Bronchial epithelial cell (primary cell): ENCODE measurements around the gene TMEM252. TPM values are rescaled to one million over a fixed set of nuclear protein-coding genes. Genes with fewer than 3 reads are reported as not detected.

Source experiments
- DNase-seq: peaks from one replicate; pipeline ENCODE4 v3.0.0-alpha.2; 2010; ENCODE audit warnings: low read depth
- FAIRE-seq: peaks from 2 replicates; lab custom pipeline; 2011; peaks lifted over from hg19 to GRCh38; lab: Jason Lieb, UNC
- H3K27me3 ChIP-seq: 2 replicates; pipeline ENCODE4 v1.5.1; 2011; ENCODE audit warnings: low read length; ENCODE audit not compliant: control insufficient read depth, insufficient read depth
- H3K36me3 ChIP-seq: 2 replicates; pipeline ENCODE4 v1.5.1; 2011; ENCODE audit warnings: low read length; ENCODE audit not compliant: control insufficient read depth, insufficient read depth
- H3K4me3 ChIP-seq: 2 replicates; pipeline ENCODE4 v1.5.1; 2011; ENCODE audit warnings: mild to moderate bottlenecking, low read depth, low read length, control low read depth
- CTCF ChIP-seq: IDR thresholded peaks from 2 replicates; pipeline ENCODE4 v1.5.1; 2011; ENCODE audit warnings: mild to moderate bottlenecking, moderate library complexity, low read length, control low read depth, inconsistent platforms; ENCODE audit not compliant: insufficient read depth, severe bottlenecking
- total RNA-seq: library from RNA; depleted of rRNA; stranded (reverse); fragments of >200 nt; gene quantifications from 2 replicates; pipeline ENCODE4 v1.2.1, GENCODE V29; 2014

TMEM252 gene
- total RNA-seq, 1 donor from 2014 or later = not detected

DNA sequence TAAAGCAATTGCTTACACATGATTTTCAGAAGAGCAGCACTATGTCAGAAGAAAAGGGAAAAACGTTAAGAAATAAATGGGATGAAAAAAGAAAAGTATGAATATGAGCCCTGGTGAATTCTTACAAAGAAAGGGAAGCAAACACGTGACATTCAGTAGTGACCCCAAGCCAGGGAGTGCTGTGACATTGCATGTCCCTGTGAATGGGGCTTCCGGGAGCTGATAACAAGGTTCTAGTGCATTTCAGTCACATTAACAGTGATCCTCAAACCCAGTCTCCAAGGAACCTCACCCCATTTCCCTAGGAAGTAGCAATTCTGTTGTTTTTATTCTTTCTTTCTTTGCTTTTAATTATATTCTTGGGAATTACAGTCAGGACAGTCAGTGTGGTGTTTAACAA is 27.3 kb downstream of the TMEM252 start:
- Histone ChIP-seq H3K27me3 (no peaks in the 10 kb centered on the region), H3K36me3 (no peaks in the 10 kb centered on the region), H3K4me3 (no peak overlapping the region)
- no peak for TF ChIP-seq CTCF
- FAIRE-seq (no peak), DNase-seq (no peak)

GRCh38 chr9:68509689-68510088 is 31.0 kb downstream of the TMEM252 start:
- no peak for DNase-seq
- no peak for FAIRE-seq
- H3K4me3 ChIP-seq = no peak overlapping the region
- TF ChIP-seq CTCF = no peak
- no peaks in the 10 kb centered on the region for H3K36me3 ChIP-seq
- H3K27me3 ChIP-seq = no peaks in the 10 kb centered on the region

DNA sequence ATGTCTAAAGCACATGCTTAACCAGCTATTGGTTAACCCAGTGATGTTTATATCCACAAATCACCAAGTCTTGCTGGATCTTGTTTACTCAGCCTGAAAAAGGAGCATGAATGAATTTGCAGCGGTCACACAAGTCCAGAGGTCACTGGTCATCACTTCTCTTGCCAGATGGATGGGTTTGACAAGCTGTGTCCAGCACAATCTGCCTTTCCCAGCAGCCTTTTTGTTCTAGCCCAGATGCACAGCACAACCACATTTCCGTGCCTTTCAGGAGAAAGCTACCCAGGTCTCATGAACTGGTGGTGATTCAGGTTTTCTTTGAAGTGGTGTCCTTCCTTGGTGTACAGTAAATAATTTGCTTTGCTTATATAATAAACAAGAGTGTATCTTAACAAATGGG is 32.1 kb downstream of the TMEM252 start:
- no peaks in the 10 kb centered on the region for H3K36me3 ChIP-seq
- FAIRE-seq = no peak
- no peak for TF ChIP-seq CTCF
- H3K27me3 ChIP-seq = no peaks in the 10 kb centered on the region
- no peak for DNase-seq
- no peak overlapping the region for H3K4me3 ChIP-seq

GRCh38 chr9:68507806-68508145 is 32.9 kb downstream of the TMEM252 start:
- H3K4me3 ChIP-seq = no peak overlapping the region
- no peak for FAIRE-seq

DNA sequence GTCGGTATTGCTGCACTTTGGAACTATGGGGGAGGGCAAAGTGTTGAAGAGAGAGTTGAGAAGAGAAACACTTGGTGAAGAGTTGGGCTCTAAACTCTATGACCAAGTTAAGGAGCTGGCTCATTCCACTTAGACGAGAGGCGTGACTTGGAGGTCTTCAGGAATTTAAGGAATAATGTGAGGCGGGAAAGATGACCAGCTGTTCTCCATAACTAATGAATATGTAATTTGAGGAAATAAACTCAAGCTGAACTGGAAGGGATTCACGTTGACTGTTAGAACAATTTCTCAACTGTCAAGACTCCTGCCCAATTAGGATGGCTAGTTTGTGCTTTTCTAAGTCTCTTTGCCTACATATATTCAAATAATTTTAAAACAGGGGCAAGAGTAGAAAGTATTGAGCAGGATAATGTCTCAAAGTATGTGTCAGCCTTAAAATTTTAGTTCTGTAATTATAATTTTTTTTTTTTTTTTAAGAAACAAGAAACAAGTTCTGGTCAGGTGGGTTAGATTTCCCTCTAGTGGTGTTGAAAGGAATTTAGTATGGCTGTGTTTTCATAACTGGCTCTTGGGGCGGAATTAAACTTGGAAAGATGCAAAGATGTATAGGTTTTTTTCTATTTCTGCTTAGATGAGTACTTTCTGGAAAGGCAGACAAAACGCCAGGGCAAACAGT is 33.4 kb downstream of the TMEM252 start:
- DNase-seq = peak; percentile 25

More at GRCh38 chr9:68507806-68508145, 32.9 kb downstream of the TMEM252 start:
- no peak for DNase-seq
- Histone ChIP-seq H3K27me3 (no peaks in the 10 kb centered on the region), H3K36me3 (no peaks in the 10 kb centered on the region)
- no peak for TF ChIP-seq CTCF

More for the DNA sequence above, 33.4 kb downstream of the TMEM252 start:
- H3K4me3 ChIP-seq = no peak overlapping the region
- H3K36me3 ChIP-seq = no peaks in the 10 kb centered on the region
- H3K27me3 ChIP-seq = no peaks in the 10 kb centered on the region
- FAIRE-seq = no peak
- TF ChIP-seq CTCF = peak; percentile 46
